ENCODE results near the gene ADRA2A. TPM values are rescaled to one million over a fixed set of nuclear protein-coding genes. Genes with fewer than 3 reads are reported as not detected.

The ADRA2A gene
- total RNA-seq, 2 experiments from 2014 or later, result 0.05 TPM; not detected in 1

- Histone ChIP-seq H3K4me1 (ENCODE audit: insufficient read depth, low read length) (peaks cover 5% of the 10 kb centered on the region), H3K36me3 (ENCODE audit: insufficient read depth, low read length) (no peaks in the 10 kb centered on the region), H3K9me3 (ENCODE audit: control insufficient read depth in 1 of 2, insufficient read depth in 1 of 2, low read length in 2 of 2) (no peaks in the 10 kb centered on the region), H3K27ac (ENCODE audit: low read depth in 1 of 2, low read length in 2 of 2) (no peak overlapping the region), H3K27me3 (ENCODE audit: control insufficient read depth in 1 of 2, insufficient read depth in 2 of 2, low read length in 2 of 2) (no peaks in the 10 kb centered on the region), H3K4me3 (ENCODE audit: low read length) (no peak overlapping the region)
- Mint-ChIP-seq H3K36me3 (ENCODE audit: low read depth) (no peaks in the 10 kb centered on the region), H3K9me3 (no peaks in the 10 kb centered on the region), H3K27ac (no peak overlapping the region), H3K4me3 (no peak overlapping the region), H3K27me3 (no peaks in the 10 kb centered on the region), H3K4me1 (ENCODE audit: low read depth) (peaks cover 13% of the 10 kb centered on the region)
- intact Hi-C loops (cut with DNase I, micrococcal nuclease), result no loop called here
- no peak for TF ChIP-seq CTCF (IDR thresholded peaks at IDR 0.05)
- DNase-seq (no peak), ATAC-seq (ENCODE audit: poor library complexity) (no peak)
- POLR2A ChIA-PET, result no interaction called here
- CTCF ChIA-PET, result no interaction called here
These were observed 37.3 kb downstream of the ADRA2A start for GRCh38 chr10:111113961-111114757.

- no peak for DNase-seq
- Histone ChIP-seq H3K4me3 (ENCODE audit: low read length) (no peak overlapping the region), H3K27me3 (ENCODE audit: control insufficient read depth in 1 of 2, insufficient read depth in 2 of 2, low read length in 2 of 2) (no peaks in the 10 kb centered on the region), H3K27ac (ENCODE audit: low read depth in 1 of 2, low read length in 2 of 2) (no peak overlapping the region), H3K4me1 (ENCODE audit: insufficient read depth, low read length) (peaks cover 5% of the 10 kb centered on the region), H3K36me3 (ENCODE audit: insufficient read depth, low read length) (no peaks in the 10 kb centered on the region), H3K9me3 (ENCODE audit: control insufficient read depth in 1 of 2, insufficient read depth in 1 of 2, low read length in 2 of 2) (no peaks in the 10 kb centered on the region)
- peaks cover 13% of the 10 kb centered on the region for H3K4me1 Mint-ChIP-seq (ENCODE audit: low read depth)
- CTCF ChIA-PET, result no interaction called here
- POLR2A ChIA-PET, result no interaction called here
- H3K4me3 Mint-ChIP-seq, result no peak overlapping the region
- ATAC-seq (ENCODE audit: poor library complexity), result no peak
- intact Hi-C loops (cut with DNase I, micrococcal nuclease), result no loop called here
- no peaks in the 10 kb centered on the region for H3K9me3 Mint-ChIP-seq
- TF ChIP-seq CTCF (IDR thresholded peaks at IDR 0.05), result no peak
- no peaks in the 10 kb centered on the region for H3K36me3 Mint-ChIP-seq (ENCODE audit: low read depth)
- H3K27me3 Mint-ChIP-seq, result no peaks in the 10 kb centered on the region
- no peak overlapping the region for H3K27ac Mint-ChIP-seq
These were observed 38.1 kb downstream of the ADRA2A start for GRCh38 chr10:111114758-111115500.

DNA sequence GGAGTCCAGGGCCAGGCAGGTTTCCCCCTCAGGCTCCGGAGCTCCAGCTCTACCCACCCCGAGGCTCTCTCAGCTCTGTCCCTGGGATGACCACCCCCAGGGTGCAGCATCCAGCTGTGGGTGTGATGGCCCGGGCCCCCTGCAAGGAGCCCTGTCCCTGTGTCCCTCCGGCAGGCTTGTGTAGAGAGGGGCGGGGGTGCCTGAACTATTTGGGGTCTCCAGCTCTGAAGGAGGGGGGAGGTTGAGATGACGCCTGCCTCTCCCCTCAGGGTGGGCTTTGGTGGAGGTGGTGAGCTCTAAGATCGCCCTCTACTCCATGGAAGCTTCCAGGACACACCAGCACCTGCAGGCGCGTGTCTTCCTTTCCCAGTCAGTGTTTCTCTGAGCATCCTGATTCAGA is 39.4 kb downstream of the ADRA2A start:
- POLR2A ChIA-PET, result no interaction called here
- Mint-ChIP-seq H3K4me3 (no peak overlapping the region), H3K27ac (no peak overlapping the region), H3K9me3 (no peaks in the 10 kb centered on the region), H3K36me3 (ENCODE audit: low read depth) (no peaks in the 10 kb centered on the region), H3K27me3 (no peaks in the 10 kb centered on the region), H3K4me1 (ENCODE audit: low read depth) (peaks cover 13% of the 10 kb centered on the region)
- no peak for DNase-seq
- Histone ChIP-seq H3K27ac (ENCODE audit: low read depth in 1 of 2, low read length in 2 of 2) (no peak overlapping the region), H3K4me3 (ENCODE audit: low read length) (no peak overlapping the region), H3K27me3 (ENCODE audit: control insufficient read depth in 1 of 2, insufficient read depth in 2 of 2, low read length in 2 of 2) (no peaks in the 10 kb centered on the region), H3K9me3 (ENCODE audit: control insufficient read depth in 1 of 2, insufficient read depth in 1 of 2, low read length in 2 of 2) (no peaks in the 10 kb centered on the region), H3K4me1 (ENCODE audit: insufficient read depth, low read length) (peaks cover 5% of the 10 kb centered on the region), H3K36me3 (ENCODE audit: insufficient read depth, low read length) (no peaks in the 10 kb centered on the region)
- TF ChIP-seq CTCF (IDR thresholded peaks at IDR 0.05), result no peak
- intact Hi-C loops (cut with DNase I, micrococcal nuclease), result no loop called here
- CTCF ChIA-PET, result no interaction called here
- ATAC-seq (ENCODE audit: poor library complexity), result no peak
